Esophagus squamous epithelium (tissue), 5 donors: ENCODE measurements around the gene USP35. TPM values are rescaled to one million over a fixed set of nuclear protein-coding genes. Genes with fewer than 3 reads are reported as not detected.

Experiments
- DNase-seq: peaks from one replicate; lab custom pipeline; 2025; lab: John Stamatoyannopoulos, UW
- H3K27ac ChIP-seq, 4 donors: fragments of 200-600 bp; sonication (generic); one replicate each; pipeline ENCODE4 v1.5.1; 2016 to 2019; ENCODE audit warnings: mild to moderate bottlenecking in 1 of 4
- H3K27me3 ChIP-seq, 4 donors: fragments of 200-600 bp; sonication (generic); 1 replicate in 3 of 4; 2 replicates in 1 of 4; pipeline versions ENCODE4 v1.5.1 to v1.6.0; 2017 to 2021; ENCODE audit warnings: antibody characterized with exemption in 1 of 4
- H3K36me3 ChIP-seq, 3 donors: fragments of 200-600 bp; sonication (generic); one replicate each; pipeline ENCODE4 v1.5.1; 2016 to 2019
- H3K4me1 ChIP-seq, 3 donors: fragments of 200-600 bp; sonication (generic); one replicate each; pipeline ENCODE4 v1.5.1; 2017 to 2019
- H3K4me3 ChIP-seq, 4 donors: fragments of 200-600 bp; sonication (generic); 1 replicate in 3 of 4; 2 replicates in 1 of 4; pipeline ENCODE4 v1.5.1; 2016 to 2019; ENCODE audit warnings: mild to moderate bottlenecking in 2 of 4, moderate library complexity in 1 of 4
- H3K9me3 ChIP-seq, 3 donors: fragments of 200-600 bp; sonication (generic); one replicate each; pipeline ENCODE4 v1.5.1; 2016 to 2019
- CTCF ChIP-seq, 6 experiments: fragments of 450-650 bp in 4 of 6; fragments of 200-600 bp in 2 of 6; sonication (generic) in 2 of 6; IDR thresholded peaks; one replicate each; pipeline ENCODE4 v1.5.1; 2016 to 2019; ENCODE audit warnings: antibody characterized with exemption in 6 of 6, mild to moderate bottlenecking in 4 of 6, moderate library complexity in 4 of 6
- POLR2A ChIP-seq, 4 donors: fragments of 450-650 bp; IDR thresholded peaks; one replicate each; pipeline ENCODE4 v1.6.1; 2017; ENCODE audit warnings: antibody characterized with exemption in 4 of 4, mild to moderate bottlenecking in 4 of 4, moderate library complexity in 3 of 4
- WGBS, 2 donors: methylation state at CpG; one replicate each; pipeline ENCODE4 v1.1.5; 2018; 5-methylcytosine and 5-hydroxymethylcytosine counted together
- intact Hi-C: fragments of 100-400 bp; cut with DNase I; formaldehyde crosslinking; loops from one replicate; pipeline ENCODE4 v1.15.0; 2022
- total RNA-seq, 4 donors: library from RNA; depleted of rRNA; stranded (reverse); fragments of >200 nt; gene quantifications; one replicate each; pipeline ENCODE4 v1.1.0, GENCODE V29; 2016
- donor health status: DM: yes; HTN: yes; CAD: no.

The USP35 gene
- total RNA-seq, 4 donors from 2014 or later, result 4.5 to 7.0 (median 6.1) TPM

- DNase-seq, result no peak
- TF ChIP-seq POLR2A (IDR thresholded peaks at IDR 0.05), result no peak
- Histone ChIP-seq H3K27ac (no peak overlapping the region), H3K27me3 (no peaks in the 10 kb centered on the region), H3K9me3 (no peaks in the 10 kb centered on the region), H3K4me1 (no peaks in the 10 kb centered on the region), H3K4me3 (no peak overlapping the region), H3K36me3 (peaks cover 0 to 84% (median 7%) of the 10 kb centered on the region in 3 donors)
- intact Hi-C loops, result no loop called here
- WGBS, 2 donors, result 81 to 96% methylated on average over 8 of the region's 12 CpGs
Measured at GRCh38 chr11:78214331-78215194, 25.8 kb downstream of the USP35 start.

- intact Hi-C loops, result no loop called here
- Histone ChIP-seq H3K9me3 (no peaks in the 10 kb centered on the region), H3K4me3 (no peak overlapping the region), H3K4me1 (no peaks in the 10 kb centered on the region), H3K27me3 (no peaks in the 10 kb centered on the region), H3K36me3 (peaks cover 0 to 84% (median 6%) of the 10 kb centered on the region in 3 donors), H3K27ac (no peak overlapping the region)
- DNase-seq, result no peak
- no peak for TF ChIP-seq POLR2A (IDR thresholded peaks at IDR 0.05)
- TF ChIP-seq CTCF (IDR thresholded peaks at IDR 0.05), result no peak
- WGBS, 2 donors, result 91 to 93% methylated on average over 3 of the region's 3 CpGs
Measured at GRCh38 chr11:78216021-78216420, 27.3 kb downstream of the USP35 start.

GRCh38 chr11:78216571-78217287 is 28.0 kb downstream of the USP35 start:
- H3K27me3 ChIP-seq, result no peaks in the 10 kb centered on the region
- TF ChIP-seq CTCF (IDR thresholded peaks at IDR 0.05), result no peak
- no peak for TF ChIP-seq POLR2A (IDR thresholded peaks at IDR 0.05)
- intact Hi-C loops, result no loop called here
- H3K4me1 ChIP-seq, result no peaks in the 10 kb centered on the region
- WGBS, 2 donors, result 92% methylated on average over 4 of the region's 5 CpGs; no CpG with 5 or more reads in 1 of the 2 donors
- peaks cover 0 to 89% (median 6%) of the 10 kb centered on the region in 3 donors for H3K36me3 ChIP-seq
- no peaks in the 10 kb centered on the region for H3K9me3 ChIP-seq
- no peak overlapping the region for H3K27ac ChIP-seq
- no peak overlapping the region for H3K4me3 ChIP-seq
- DNase-seq, result no peak

- no peaks in the 10 kb centered on the region for H3K4me1 ChIP-seq
- no peak overlapping the region for H3K27ac ChIP-seq
- no peak overlapping the region for H3K4me3 ChIP-seq
- H3K36me3 ChIP-seq, result peaks cover 0 to 99% (median 6%) of the 10 kb centered on the region in 3 donors
- intact Hi-C loops, result no loop called here
- no peaks in the 10 kb centered on the region for H3K9me3 ChIP-seq
- 92 to 98% methylated on average over 10 to 13 of the region's 14 CpGs for WGBS, 2 donors
- TF ChIP-seq CTCF (IDR thresholded peaks at IDR 0.05), result no peak
- no peak for TF ChIP-seq POLR2A (IDR thresholded peaks at IDR 0.05)
- no peak for DNase-seq
- no peaks in the 10 kb centered on the region for H3K27me3 ChIP-seq
Measured at GRCh38 chr11:78217650-78218541, 29.2 kb downstream of the USP35 start.
